Measurements from ENCODE around the gene DAG1.

DAG1 gene

DNA sequence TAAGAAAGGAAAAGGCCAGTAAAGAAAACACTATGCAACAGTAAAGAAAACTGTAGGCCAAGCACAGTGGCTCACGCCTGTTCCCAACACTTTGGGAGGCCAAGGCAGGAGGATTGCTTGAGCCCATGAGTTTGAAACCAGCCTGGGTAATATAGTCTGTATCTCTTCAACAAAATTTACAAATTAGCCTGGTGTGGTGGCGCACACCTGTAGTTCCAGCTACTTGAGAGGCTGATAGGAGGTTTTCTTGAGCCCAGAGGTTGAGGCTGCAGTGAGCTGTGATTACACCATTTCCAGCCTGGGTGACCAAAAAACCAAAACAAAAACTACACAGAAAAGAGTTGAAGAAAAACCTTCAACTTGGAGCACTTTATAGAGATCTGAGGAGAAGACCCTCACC, 31.8 kb downstream of the DAG1 start:
- no peak for TF ChIP-seq CTCF (IDR thresholded peaks at IDR 0.05; ENCODE audit: low read depth, low read length)
- DNase-seq (ENCODE audit: extremely low read depth, low read depth) = no peak

DNA sequence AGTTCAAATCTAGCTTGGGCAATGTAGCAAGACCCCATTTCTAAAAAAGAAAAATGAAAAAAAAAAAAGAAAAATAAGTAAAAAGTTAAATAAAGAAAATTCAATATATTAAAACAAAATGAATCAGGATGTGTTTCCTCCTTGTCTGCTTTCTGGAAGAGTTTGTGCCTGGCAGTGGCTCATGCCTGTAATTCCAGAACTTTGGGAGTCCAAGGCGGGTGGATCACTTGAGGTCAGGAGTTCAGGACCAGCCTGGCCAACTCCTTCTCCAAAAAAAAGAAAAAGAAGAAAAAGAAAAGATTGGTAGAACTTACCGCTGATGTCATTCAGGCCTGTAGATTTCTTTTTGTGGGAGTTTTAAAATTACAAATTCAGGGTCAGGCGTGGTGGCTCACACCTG, 36.8 kb downstream of the DAG1 start:
- no peak for DNase-seq (ENCODE audit: extremely low read depth, low read depth)
- TF ChIP-seq CTCF (IDR thresholded peaks at IDR 0.05; ENCODE audit: low read depth, low read length) = no peak

DNA sequence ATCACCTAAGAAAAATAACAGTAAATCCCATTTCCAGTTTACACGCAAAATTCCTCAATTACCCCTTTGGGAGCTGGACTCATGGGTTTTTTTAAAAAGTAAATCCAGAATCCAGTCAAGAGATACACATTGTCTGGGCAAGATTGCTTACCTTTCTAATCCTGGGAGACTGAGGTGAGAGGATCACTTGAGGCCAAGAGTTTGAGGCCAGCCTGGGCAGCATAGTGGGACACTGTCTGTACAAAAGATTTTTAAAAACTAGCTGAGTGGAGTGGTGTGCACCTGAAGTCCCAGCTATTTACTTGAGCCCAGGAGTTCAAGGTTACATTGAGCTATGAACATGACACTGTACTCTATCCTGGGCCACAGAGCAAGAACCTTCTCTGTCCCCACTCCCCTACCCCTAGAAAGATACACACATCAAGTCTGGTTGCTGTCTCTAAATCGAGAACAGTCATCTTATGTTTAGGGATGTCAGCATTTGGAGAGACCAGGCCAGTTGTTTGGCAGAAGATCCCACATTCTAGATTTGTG, 39.0 kb downstream of the DAG1 start:
- no peak for DNase-seq (ENCODE audit: extremely low read depth, low read depth)
- TF ChIP-seq CTCF (IDR thresholded peaks at IDR 0.05; ENCODE audit: low read depth, low read length) = no peak

GRCh38 chr3:49511639-49512038, 41.6 kb downstream of the DAG1 start:
- TF ChIP-seq CTCF (IDR thresholded peaks at IDR 0.05; ENCODE audit: low read depth, low read length) = no peak
- no peak for DNase-seq (ENCODE audit: extremely low read depth, low read depth)

DNA sequence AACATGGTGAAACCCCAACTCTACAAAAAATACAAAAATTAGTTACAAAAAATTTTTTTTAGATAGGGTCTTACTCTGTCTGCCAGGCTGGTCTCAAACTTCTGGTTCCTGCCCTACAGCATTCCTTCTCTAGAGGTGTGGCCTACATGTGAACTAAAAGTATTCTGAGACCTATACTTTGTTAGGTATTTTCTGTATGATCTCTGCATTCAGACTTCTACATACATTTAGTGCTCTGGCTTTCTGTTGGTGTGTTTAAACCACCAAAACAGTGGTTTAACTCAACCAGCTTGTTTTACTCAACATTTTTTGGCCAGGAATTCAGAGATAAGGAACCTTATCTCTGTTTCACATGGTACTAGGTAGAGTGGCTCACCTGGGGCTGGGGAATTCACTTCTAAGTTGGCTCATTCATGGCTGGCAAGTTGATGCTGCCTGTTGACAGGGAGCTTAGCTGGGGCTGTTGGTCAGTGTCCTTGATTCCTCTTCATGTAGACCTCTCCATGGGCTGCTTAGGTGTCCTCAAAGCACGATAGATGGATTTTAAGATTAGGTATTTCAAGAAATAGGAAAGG, 42.8 kb downstream of the DAG1 start:
- DNase-seq (ENCODE audit: extremely low read depth, low read depth) = no peak
- TF ChIP-seq CTCF (IDR thresholded peaks at IDR 0.05; ENCODE audit: low read depth, low read length) = no peak

DNA sequence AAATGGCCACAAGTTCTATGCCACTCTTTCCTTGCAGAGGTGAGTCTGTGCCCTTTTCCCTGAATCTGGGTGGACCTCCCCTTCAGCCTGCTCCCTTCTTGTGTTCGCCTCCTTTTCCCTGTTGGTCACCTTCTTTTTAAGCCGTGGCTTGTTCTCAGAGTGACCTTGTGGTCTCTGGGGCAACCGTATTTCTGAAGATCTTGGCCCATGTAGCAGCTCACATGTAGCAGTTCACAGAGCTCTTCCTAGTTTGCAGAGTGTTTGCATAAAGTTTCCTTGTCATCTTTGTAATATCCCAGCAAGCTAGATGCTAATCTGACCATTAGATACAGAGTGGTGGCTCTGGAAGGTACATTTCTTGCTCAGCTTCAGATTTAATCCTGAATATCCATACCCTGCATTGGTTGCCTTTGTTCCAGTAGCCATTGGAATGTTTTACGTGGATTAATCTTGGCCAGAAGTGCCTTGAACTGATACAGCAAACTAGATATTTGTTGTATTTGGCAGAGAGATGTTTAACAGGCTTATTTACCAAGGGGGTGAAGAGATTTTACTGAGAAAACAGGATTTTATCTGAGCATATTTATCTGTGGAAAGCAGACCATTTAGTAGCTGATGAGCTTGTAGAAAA, 43.5 kb downstream of the DAG1 start:
- no peak for DNase-seq (ENCODE audit: extremely low read depth, low read depth)
- no peak for TF ChIP-seq CTCF (IDR thresholded peaks at IDR 0.05; ENCODE audit: low read depth, low read length)

- TF ChIP-seq CTCF (IDR thresholded peaks at IDR 0.05; ENCODE audit: low read depth, low read length) = no peak
- DNase-seq (ENCODE audit: extremely low read depth, low read depth) = no peak
These were observed 47.9 kb downstream of the DAG1 start for GRCh38 chr3:49518016-49518415.

All from AG09319 (cell line).